ENCODE measurements around the gene RYK. TPM values are rescaled to one million over a fixed set of nuclear protein-coding genes. Genes with fewer than 3 reads are reported as not detected.

The RYK gene
- 26.1 to 37.5 TPM (median 29.5 TPM) in 5 replicates for total RNA-seq (2022; extraction: Qiagen RNA extraction)

GRCh38 chr3:134250717-134251220 lies at the start of gene RYK:
Gene RYK, minus strand, starts transcription at chr3:134250859. Its CDS starts 205 bp downstream, at chr3:134250654.

Other genes with a start within 250 kb of the RYK start
- 0.01 to 0.09 TPM (median 0.02 TPM) in 5 replicates for gene SLCO2A1, start 220.9 kb downstream of the RYK start, total RNA-seq (2022; extraction: Qiagen RNA extraction)
- gene AMOTL2, start 123.6 kb upstream of the RYK start, total RNA-seq (2022; extraction: Qiagen RNA extraction) = 37.2 to 46.2 TPM (median 44.0 TPM) in 5 replicates
- 43.6 to 58.3 TPM (median 47.0 TPM) in 5 replicates for gene ANAPC13, start 235.1 kb upstream of the RYK start, total RNA-seq (2022; extraction: Qiagen RNA extraction)
- gene CEP63, start 235.2 kb upstream of the RYK start, total RNA-seq (2022; extraction: Qiagen RNA extraction) = 11.1 to 23.7 TPM (median 13.3 TPM) in 5 replicates

Measured in A549 treated with CORT108297 at 1 μM for 4 hours (cell line).